ENCODE data around the gene KCNK4. TPM values are rescaled to one million over a fixed set of nuclear protein-coding genes. Genes with fewer than 3 reads are reported as not detected.

The KCNK4 gene
- total RNA-seq, 1 donor from 2014 or later: not detected

GRCh38 chr11:64268025-64268892, 22.8 kb upstream of the KCNK4 start:
- DNase-seq (ENCODE audit: low read depth, low spot score): peak; percentile 48

- no peak for DNase-seq (ENCODE audit: low read depth, low spot score)
Measured at GRCh38 chr11:64268893-64269539, 22.1 kb upstream of the KCNK4 start.

- DNase-seq (ENCODE audit: low read depth, low spot score): peak; percentile 99
Measured at GRCh38 chr11:64269540-64270220, 21.4 kb upstream of the KCNK4 start.

- no peak for DNase-seq (ENCODE audit: low read depth, low spot score)
Measured at GRCh38 chr11:64275031-64275800, 15.9 kb upstream of the KCNK4 start.

- no peak for DNase-seq (ENCODE audit: low read depth, low spot score)
Measured at GRCh38 chr11:64275841-64276240, 15.3 kb upstream of the KCNK4 start.

GRCh38 chr11:64276653-64277431, 14.3 kb upstream of the KCNK4 start:
- DNase-seq (ENCODE audit: low read depth, low spot score): no peak

- DNase-seq (ENCODE audit: low read depth, low spot score): no peak
Measured at GRCh38 chr11:64278576-64279190, 12.4 kb upstream of the KCNK4 start.

GRCh38 chr11:64281957-64282770, 8.9 kb upstream of the KCNK4 start:
- DNase-seq (ENCODE audit: low read depth, low spot score): no peak

GRCh38 chr11:64283092-64283491, 8.0 kb upstream of the KCNK4 start:
- DNase-seq (ENCODE audit: low read depth, low spot score): no peak

GRCh38 chr11:64284048-64284961, 6.8 kb upstream of the KCNK4 start, which contains the start of gene BAD:
Gene BAD (minus strand): TSS chr11:64284665. CDS start chr11:64284368, 297 bp downstream.
- no peak for DNase-seq (ENCODE audit: low read depth, low spot score)

- no peak for DNase-seq (ENCODE audit: low read depth, low spot score)
Measured at GRCh38 chr11:64284962-64285884, 5.9 kb upstream of the KCNK4 start, which contains the start of gene GPR137. Gene GPR137 (plus strand): TSS chr11:64285848. CDS start chr11:64286525, 677 bp downstream.

- DNase-seq (ENCODE audit: low read depth, low spot score): no peak
Measured at GRCh38 chr11:64285885-64286800, 5.0 kb upstream of the KCNK4 start.

- DNase-seq (ENCODE audit: low read depth, low spot score): no peak
Measured at GRCh38 chr11:64286801-64287159, 4.3 kb upstream of the KCNK4 start.

- no peak for DNase-seq (ENCODE audit: low read depth, low spot score)
Measured at GRCh38 chr11:64287676-64288352, 3.3 kb upstream of the KCNK4 start.

- DNase-seq (ENCODE audit: low read depth, low spot score): no peak
Measured at GRCh38 chr11:64288353-64288750, 2.8 kb upstream of the KCNK4 start.
